Measurements from ENCODE around the gene METTL26. TPM values are rescaled to one million over a fixed set of nuclear protein-coding genes. Genes with fewer than 3 reads are reported as not detected.

The METTL26 gene
- total and polyA plus RNA-seq, 10 of the 15 experiments (the other 5 are each of a cell fraction or from before 2014, with no cell fraction given) = 5.4 to 163 (median 79.3) TPM

GRCh38 chr16:684071-684794 is 48.1 kb upstream of the METTL26 start, which contains the start of gene JMJD8 (continued):
- TF ChIP-seq E4F1 (IDR thresholded peaks at IDR 0.05; ENCODE audit: borderline replicate concordance, partially characterized antibody) (peak; percentile 77), IKZF1 (conservative IDR thresholded peaks at IDR 0.05) (peak; percentile 79; the same call in 1 of the 2 replicates), BCL11A (IDR thresholded peaks at IDR 0.05; ENCODE audit: low read depth, low read length) (no peak), NR2F1 (conservative IDR thresholded peaks at IDR 0.05) (peak; percentile 61; the same call in 1 of the 2 replicates), RUNX3 (IDR thresholded peaks at IDR 0.05; ENCODE audit: low read length) (no peak), MYB (IDR thresholded peaks at IDR 0.05; ENCODE audit: borderline replicate concordance, low read depth, low read length) (no peak), SIN3A (IDR thresholded peaks at IDR 0.05; ENCODE audit: low read depth, low read length) (peak; percentile 91), POLR2AphosphoS2 (IDR thresholded peaks at IDR 0.05; ENCODE audit: low read depth, low read length) (peak; percentile 96), LARP7 (IDR thresholded peaks at IDR 0.05) (no peak; the same call in 1 of the 2 replicates), BHLHE40 (IDR thresholded peaks at IDR 0.05; ENCODE audit: borderline replicate concordance in 1 of 2, low read depth in 2 of 2, low read length in 1 of 2) (peak; percentile 47 to 91; a peak in 3 of 4 replicates), ZNF207 (IDR thresholded peaks at IDR 0.05; ENCODE audit: borderline replicate concordance) (peak; percentile 76; the same call in 1 of the 2 replicates), ZNF217 (IDR thresholded peaks at IDR 0.05) (no peak), ZBTB4 (CRISPR knock-in tag; IDR thresholded peaks at IDR 0.05) (no peak), IKZF2 (IDR thresholded peaks at IDR 0.05) (no peak), BMI1 (IDR thresholded peaks at IDR 0.05; ENCODE audit: borderline replicate concordance) (peak; percentile 99), EGR1 (IDR thresholded peaks at IDR 0.05; ENCODE audit: borderline replicate concordance in 1 of 2, low read depth in 2 of 2, low read length in 2 of 2) (peak; percentile 5 to 45; a peak in 1 of 3 replicates), TAF1 (IDR thresholded peaks at IDR 0.05; ENCODE audit: borderline replicate concordance, low read depth, low read length) (peak; percentile 90), ZNF687 (IDR thresholded peaks at IDR 0.05) (peak; percentile 62; the same call in 1 of the 2 replicates)
- TF ChIP-seq, protein P1, sequence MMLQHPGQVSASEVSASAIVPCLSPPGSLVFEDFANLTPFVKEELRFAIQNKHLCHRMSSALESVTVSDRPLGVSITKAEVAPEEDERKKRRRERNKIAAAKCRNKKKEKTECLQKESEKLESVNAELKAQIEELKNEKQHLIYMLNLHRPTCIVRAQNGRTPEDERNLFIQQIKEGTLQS (IDR thresholded peaks at IDR 0.05; ENCODE audit: borderline replicate concordance, extremely low read depth, low read depth, low read length) = no peak

Measured in GM12878 (cell line).